Kidney (tissue), 14 donors: ENCODE data around the gene CAD. TPM values are rescaled to one million over a fixed set of nuclear protein-coding genes. Genes with fewer than 3 reads are reported as not detected.

Experiments used
- DNase-seq, 5 donors: peaks; one replicate each; pipeline ENCODE4 v3.0.0-alpha.2; 2013 to 2020
- FAIRE-seq: peaks from 2 replicates; lab custom pipeline; 2012; peaks lifted over from hg19 to GRCh38; lab: Jason Lieb, UNC
- H3K27ac ChIP-seq, 2 donors: one replicate each; pipeline ENCODE4 v1.7.0; 2013; ENCODE audit warnings: low read depth in 2 of 2, low read length in 2 of 2, inconsistent platforms in 1 of 2
- H3K27me3 ChIP-seq: one replicate; pipeline ENCODE4 v1.7.1; 2013; ENCODE audit warnings: low read length, inconsistent platforms; ENCODE audit not compliant: control insufficient read depth, insufficient read depth
- H3K36me3 ChIP-seq, 3 donors: one replicate each; pipeline versions ENCODE4 v1.7.0 to v1.7.1; 2013; ENCODE audit warnings: low read length in 3 of 3, control low read depth in 1 of 3, inconsistent platforms in 1 of 3; ENCODE audit not compliant: insufficient read depth in 3 of 3, control insufficient read depth in 2 of 3
- H3K4me1 ChIP-seq, 3 donors: one replicate each; pipeline versions ENCODE4 v1.7.0 to v1.7.1; 2013; ENCODE audit warnings: low read length in 3 of 3, inconsistent platforms in 1 of 3, low read depth in 1 of 3; ENCODE audit not compliant: control insufficient read depth in 2 of 3, insufficient read depth in 2 of 3
- H3K4me3 ChIP-seq, 3 donors: one replicate each; pipeline versions ENCODE4 v1.7.0 to v1.8.1; 2013; ENCODE audit warnings: low read length in 3 of 3, control low read depth in 1 of 3, inconsistent platforms in 1 of 3
- H3K9ac ChIP-seq, 3 donors: one replicate each; pipeline versions ENCODE4 v1.7.0 to v1.7.1; 2013; ENCODE audit warnings: low read length in 3 of 3, control low read depth in 1 of 3, inconsistent platforms in 1 of 3
- H3K9me3 ChIP-seq, 3 donors: one replicate each; pipeline versions ENCODE4 v1.7.0 to v1.7.1; 2013; ENCODE audit warnings: low read length in 3 of 3, control low read depth in 1 of 3, inconsistent platforms in 1 of 3; ENCODE audit not compliant: control insufficient read depth in 2 of 3, insufficient read depth in 1 of 3
- CTCF ChIP-seq: IDR thresholded peaks from 3 replicates; pipeline ENCODE4 v1.5.1; 2012; ENCODE audit warnings: mild to moderate bottlenecking, moderate library complexity, borderline replicate concordance; ENCODE audit not compliant: insufficient read depth; ENCODE audit errors: extremely low read depth
- intact Hi-C: fragments of 100-400 bp; cut with DNase I; formaldehyde crosslinking; loops from one replicate; pipeline ENCODE4 v1.11.1; 2022
- polyA plus RNA-seq: library from polyadenylated mRNA; stranded (reverse); fragments of 350-450 nt; fragmentation: Illumina TruSeq; extraction: RNeasy Lipid Tissue Mini Kit (QIAGEN cat#74804); gene quantifications from one replicate; pipeline ENCODE4 v1.2.3, GENCODE V29; 2014; ENCODE audit warnings: low read depth, low replicate concordance; ENCODE audit not compliant: insufficient read depth
- total RNA-seq: library from RNA; stranded (reverse); fragmentation: NEBNext Ultra II Directional; extraction: Animal tissue kit (Norgen Biotek cat#: 25700); gene quantifications from one replicate; pipeline ENCODE4 v1.2.1, GENCODE V29; 2021
- donor health status: control.
- donor health status: control.
- donor health status: control.
- donor health status: control.
- donor health status: control.
- donor health status: DM: yes; HTN: yes; CAD: no.
- donor health status: Normal renal cell carcinoma (clear cell type).

CAD gene
- total and polyA plus RNA-seq, 2 donors from 2014 or later = 8.8 to 43.4 TPM

- Histone ChIP-seq H3K4me3 (no peak overlapping the region), H3K27me3 (no peaks in the 10 kb centered on the region), H3K9me3 (no peaks in the 10 kb centered on the region), H3K4me1 (no peaks in the 10 kb centered on the region), H3K9ac (no peak overlapping the region), H3K27ac (no peak overlapping the region), H3K36me3 (no peaks in the 10 kb centered on the region)
- DNase-seq (no peak), FAIRE-seq (no peak)
- intact Hi-C loops = no loop called here
- TF ChIP-seq CTCF = no peak
Observed at GRCh38 chr2:27178469-27178868, 38.7 kb upstream of the CAD start.

GRCh38 chr2:27179344-27180000 is 37.7 kb upstream of the CAD start:
- intact Hi-C loops = no loop called here
- H3K9me3 ChIP-seq = no peaks in the 10 kb centered on the region
- H3K4me3 ChIP-seq = no peak overlapping the region
- no peaks in the 10 kb centered on the region for H3K27me3 ChIP-seq
- no peak for TF ChIP-seq CTCF
- H3K4me1 ChIP-seq = no peaks in the 10 kb centered on the region
- no peak for DNase-seq
- H3K27ac ChIP-seq = no peak overlapping the region
- H3K9ac ChIP-seq = no peak overlapping the region
- no peak for FAIRE-seq
- no peaks in the 10 kb centered on the region for H3K36me3 ChIP-seq

GRCh38 chr2:27182346-27182745 is 34.8 kb upstream of the CAD start:
- DNase-seq (no peak), FAIRE-seq (no peak)
- H3K27ac ChIP-seq = no peak overlapping the region
- no peaks in the 10 kb centered on the region for H3K4me1 ChIP-seq
- H3K36me3 ChIP-seq = no peaks in the 10 kb centered on the region
- no peak for TF ChIP-seq CTCF
- H3K9ac ChIP-seq = no peak overlapping the region
- no peaks in the 10 kb centered on the region for H3K9me3 ChIP-seq
- H3K27me3 ChIP-seq = no peaks in the 10 kb centered on the region
- intact Hi-C loops = no loop called here
- no peak overlapping the region for H3K4me3 ChIP-seq

- DNase-seq (no peak), FAIRE-seq (no peak)
- Histone ChIP-seq H3K9ac (no peak overlapping the region), H3K4me1 (no peaks in the 10 kb centered on the region), H3K4me3 (no peak overlapping the region), H3K27ac (peak overlapping the region in 1 of 2 donors; percentile 18), H3K36me3 (no peaks in the 10 kb centered on the region), H3K27me3 (no peaks in the 10 kb centered on the region), H3K9me3 (no peaks in the 10 kb centered on the region)
- TF ChIP-seq CTCF = no peak
- intact Hi-C loops = no loop called here
Observed at GRCh38 chr2:27184115-27184514, 33.1 kb upstream of the CAD start.
